Motor neuron (in vitro differentiated cells): ENCODE data around the gene SCNM1. TPM values are rescaled to one million over a fixed set of nuclear protein-coding genes. Genes with fewer than 3 reads are reported as not detected.
"Not testable (repeated sequence)": the region's sequence is repeated elsewhere in the genome, so short reads cannot be mapped to it uniquely, and the experiment has no call there.

Experiments
- ATAC-seq, 8 experiments: fragments of 200-7000 bp; cut with Tn5 transposase; replicated peaks in 6 of 8; 2 replicates each; pipeline ENCODE4 v1.8.0; 2021; ENCODE audit warnings: mild to moderate bottlenecking in 8 of 8, moderate library complexity in 8 of 8
- H3K27ac ChIP-seq, 2 donors: fragments of 250-450 bp; sonication (Bioruptor Pico); 2 replicates each; pipeline ENCODE4 v1.9.0; 2021; ENCODE audit warnings: antibody characterized with exemption in 2 of 2, mild to moderate bottlenecking in 2 of 2, moderate library complexity in 1 of 2
- H3K4me1 ChIP-seq, 2 donors: fragments of 250-450 bp; sonication (Bioruptor Pico); replicated peaks in 1 of 2; 2 replicates each; pipeline ENCODE4 v1.6.1; 2021; ENCODE audit warnings: antibody characterized with exemption in 2 of 2, mild to moderate bottlenecking in 2 of 2, moderate library complexity in 1 of 2
- H3K4me3 ChIP-seq, 5 donors: fragments of 250-450 bp; sonication (Bioruptor Pico); 2 replicates each; pipeline ENCODE4 v1.9.0; 2021; ENCODE audit warnings: antibody characterized with exemption in 5 of 5, mild to moderate bottlenecking in 5 of 5, moderate library complexity in 4 of 5
- WGBS, 10 experiments: fragments of 450-650 bp; shearing (Covaris generic); methylation state at CpG; one replicate each; pipeline ENCODE4 v1.0.0; 2022; 5-methylcytosine and 5-hydroxymethylcytosine counted together
- in situ Hi-C, 9 experiments: fragments of 400-800 bp; cut with MboI; loops; one replicate each; pipeline ENCODE4 v1.15.0; 2021; ENCODE audit warnings: low sequenced_read_pairs in 9 of 9, low pct_unique_long_range_greater_than_20kb in 2 of 9; ENCODE audit not compliant: unreplicated experiment in 9 of 9
- total RNA-seq, 8 experiments: library from RNA; unstranded; fragments of 300-600 nt; gene quantifications; 2 replicates each; pipeline versions ENCODE4 v1.2.3 to v1.2.4, GENCODE V29; 2022

The SCNM1 gene
- total RNA-seq, 8 experiments from 2014 or later = 41.0 to 115 (median 77.1) TPM

DNA sequence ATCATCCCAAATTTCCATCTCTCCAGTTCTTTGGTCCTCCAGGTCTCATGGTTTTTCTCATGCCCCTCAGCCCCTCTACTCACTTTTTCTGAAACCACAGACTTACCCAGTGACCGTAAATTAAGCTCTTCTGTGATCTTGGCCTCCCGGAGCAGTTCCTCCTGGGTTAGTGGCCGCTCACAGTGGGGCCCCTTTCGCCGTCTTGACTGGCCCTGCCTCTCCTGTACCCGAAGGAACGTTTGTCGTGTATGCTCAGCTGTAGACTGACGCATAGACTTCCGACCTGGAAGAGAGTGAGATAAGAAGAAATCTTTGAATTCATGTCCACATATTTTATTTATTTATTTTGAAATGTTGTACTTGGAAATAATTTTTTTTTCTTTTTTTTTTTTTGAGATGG lies 18.3 kb downstream of the SCNM1 start:
- H3K27ac ChIP-seq = no peak overlapping the region
- H3K4me3 ChIP-seq = no peak overlapping the region
- ATAC-seq = no peak
- in situ Hi-C loops = no loop called here
- 89 to 100% (median 98%) methylated on average over 1 to 10 of the region's 10 CpGs for WGBS, 10 experiments
- peaks cover 10% of the 10 kb centered on the region in 2 donors for H3K4me1 ChIP-seq

DNA sequence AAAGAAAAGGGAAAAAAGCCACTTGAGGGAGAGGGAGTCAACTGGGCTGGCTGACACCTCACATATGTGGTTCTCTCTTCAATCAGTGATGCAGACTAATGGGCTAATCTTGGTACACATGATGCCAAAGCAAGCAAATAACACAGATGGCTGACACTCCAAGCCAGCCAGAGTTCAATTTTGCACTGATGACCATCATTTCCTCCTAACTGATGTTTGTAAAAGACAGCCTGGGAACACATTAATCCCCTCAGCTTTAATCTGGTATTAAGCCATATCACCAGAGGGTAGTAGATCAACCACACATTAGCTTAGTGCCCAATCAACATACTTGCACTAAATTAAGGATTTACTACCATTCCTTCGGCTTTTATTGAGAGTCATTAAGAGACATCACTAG lies 21.3 kb downstream of the SCNM1 start:
- ATAC-seq = no peak
- H3K27ac ChIP-seq = no peak overlapping the region
- WGBS, 10 experiments = 46 to 100% (median 100%) methylated on average over 1 of the region's 1 CpG; no CpG with 5 or more reads in 3 of the 10 experiments
- H3K4me1 ChIP-seq = peaks cover 10 to 12% of the 10 kb centered on the region in 2 donors
- in situ Hi-C loops = no loop called here
- H3K4me3 ChIP-seq = no peak overlapping the region

DNA sequence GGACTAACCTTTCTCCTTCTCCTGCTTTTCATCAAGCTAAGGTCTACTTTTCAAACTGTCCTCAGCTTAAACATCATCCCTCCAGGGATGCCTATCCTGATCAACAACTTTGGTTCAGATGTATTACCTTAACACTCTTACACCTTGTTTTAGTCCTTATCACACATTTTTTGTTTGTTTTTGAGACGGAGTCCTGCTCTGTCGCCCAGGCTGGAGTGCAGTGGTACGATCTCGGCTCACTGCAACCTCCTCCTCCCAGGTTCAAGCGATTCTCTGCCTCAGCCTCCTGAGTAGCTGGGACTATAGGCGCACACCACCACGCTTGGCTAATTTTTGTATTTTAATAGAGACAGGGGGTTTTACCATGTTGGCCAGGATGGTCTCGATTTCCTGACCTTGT lies 22.7 kb downstream of the SCNM1 start:
- Histone ChIP-seq H3K4me3 (peak overlapping the region; percentile 71 to 97 (median 89)), H3K27ac (peak overlapping the region in 1 of 2 donors; percentile 4), H3K4me1 (peaks cover 10 to 12% of the 10 kb centered on the region in 2 donors)
- ATAC-seq, in situ Hi-C loops: not testable (repeated sequence)
- WGBS, 10 experiments = 43 to 95% (median 57%) methylated on average over 1 to 8 of the region's 8 CpGs

DNA sequence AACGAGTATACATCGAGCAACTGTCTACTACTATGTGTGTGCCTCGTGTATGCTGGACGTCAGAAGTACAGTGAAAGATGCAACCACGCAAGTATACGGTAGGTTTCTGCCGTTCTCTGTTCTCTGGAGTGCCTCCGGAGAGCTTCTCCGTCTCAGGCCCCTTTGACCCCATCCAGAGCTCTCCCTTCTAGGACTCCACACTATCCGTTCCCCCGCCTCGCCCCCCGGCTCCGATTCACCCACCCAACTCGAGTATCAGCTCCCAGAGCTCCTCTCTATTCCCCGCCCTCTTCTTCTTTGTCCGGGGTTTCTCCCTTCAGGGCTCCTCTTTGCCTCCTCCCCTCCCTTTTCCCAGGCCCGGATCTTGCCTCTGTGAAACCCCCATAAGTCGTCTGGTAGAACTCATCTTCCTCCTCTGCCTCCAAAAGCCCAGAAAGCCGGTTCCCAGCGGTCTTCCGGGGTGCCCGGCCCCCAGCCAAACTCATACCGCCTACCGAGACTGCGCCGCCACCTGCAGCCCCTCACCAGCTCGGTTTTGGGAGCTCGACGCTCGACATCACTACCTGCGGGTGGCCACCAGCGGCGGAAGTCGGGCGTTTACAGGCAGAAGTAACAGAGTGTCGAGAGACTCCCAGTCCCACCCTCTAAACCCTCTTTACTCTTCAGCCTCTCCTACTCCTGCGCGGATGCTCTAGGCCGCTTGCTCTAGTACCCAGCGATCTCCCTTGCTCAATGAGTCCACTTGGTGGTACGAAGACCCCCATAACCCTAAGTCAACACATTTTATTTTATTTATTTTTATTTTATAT lies 23.9 kb downstream of the SCNM1 start, which contains the start of gene VPS72:
TSS of gene VPS72 (minus strand) at position 561 of the 809 bp plus-strand sequence. CDS start at position 485, 76 bp downstream.
- Histone ChIP-seq H3K27ac (peak within 1 kb of the TSS; percentile 85 to 90), H3K4me1 (peaks cover 10 to 12% of the 10 kb centered on the region in 2 donors), H3K4me3 (peak within 1 kb of the TSS; percentile 71 to 97 (median 89))
- in situ Hi-C loops = no loop called here
- ATAC-seq = peak; percentile 88 to 98 (median 96)
- 0 to 11% (median 1%) methylated on average over 1 to 34 of the region's 42 CpGs; no CpG with 5 or more reads in 1 of the 10 experiments for WGBS, 10 experiments

DNA sequence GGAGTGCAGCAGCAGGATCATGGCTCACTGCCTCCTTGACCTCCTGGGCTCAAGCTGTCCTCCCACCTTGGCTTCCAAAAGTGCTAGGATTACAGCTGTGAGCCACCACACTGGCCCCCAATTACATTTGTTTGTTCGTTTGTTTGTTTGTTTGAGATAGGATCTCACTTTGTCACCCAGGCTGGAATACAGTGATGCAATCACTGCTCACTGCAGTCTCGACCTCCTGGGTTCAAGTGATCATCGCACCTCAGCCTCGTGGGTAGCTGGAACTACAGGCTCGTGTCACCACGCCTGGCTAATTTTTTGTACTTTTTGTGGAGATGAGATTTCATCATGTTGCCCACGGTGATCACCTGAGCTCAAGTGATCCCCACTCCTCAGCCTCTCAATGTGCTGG lies 26.1 kb downstream of the SCNM1 start:
- no peak overlapping the region for H3K27ac ChIP-seq
- in situ Hi-C loops = no loop called here
- peaks cover 10 to 12% of the 10 kb centered on the region in 2 donors for H3K4me1 ChIP-seq
- no peak for ATAC-seq
- 69 to 100% (median 76%) methylated on average over 2 to 5 of the region's 7 CpGs; no CpG with 5 or more reads in 5 of the 10 experiments for WGBS, 10 experiments
- H3K4me3 ChIP-seq = no peak overlapping the region

DNA sequence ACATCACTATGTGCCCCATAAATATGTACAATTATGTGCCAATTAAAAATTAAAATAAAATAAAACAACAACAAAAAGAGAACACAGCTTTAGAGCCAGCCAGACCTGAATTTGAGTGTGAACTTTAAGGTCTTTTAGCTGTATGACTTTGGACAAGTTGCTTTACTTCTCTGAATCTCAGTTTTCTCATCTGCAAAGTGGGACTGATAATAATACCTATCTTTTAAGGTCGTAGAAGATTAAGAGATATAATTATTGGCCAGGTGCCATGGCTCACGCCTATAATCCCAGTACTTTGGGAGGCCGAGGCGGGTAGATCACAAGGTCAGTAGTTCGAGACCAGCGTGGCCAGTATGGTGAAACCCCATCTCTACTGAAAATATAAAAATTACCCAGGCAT lies 27.4 kb downstream of the SCNM1 start:
- Histone ChIP-seq H3K4me1 (peaks cover 11% of the 10 kb centered on the region in 2 donors), H3K4me3 (no peak overlapping the region), H3K27ac (no peak overlapping the region)
- in situ Hi-C loops = no loop called here
- ATAC-seq = no peak
- WGBS, 10 experiments = 62 to 97% (median 78%) methylated on average over 1 to 6 of the region's 6 CpGs; no CpG with 5 or more reads in 3 of the 10 experiments

DNA sequence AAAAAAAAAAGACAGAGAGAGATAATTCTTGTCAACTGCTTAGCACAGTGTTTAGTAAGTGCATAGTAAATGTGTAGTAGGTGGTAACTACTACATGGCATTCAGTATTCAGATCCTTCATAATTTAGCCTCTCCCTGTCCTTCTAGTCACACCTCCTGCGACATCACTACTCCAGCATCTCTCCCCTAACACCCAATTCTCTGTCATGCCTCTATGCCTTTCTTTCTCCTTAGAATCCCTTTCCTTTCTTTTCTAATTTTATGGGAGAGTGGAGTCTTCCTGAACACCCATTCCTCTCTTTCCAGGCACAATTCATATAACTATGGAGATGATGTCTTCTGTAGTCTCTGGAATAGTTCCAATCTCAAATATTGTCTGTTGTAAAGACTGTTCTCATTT lies 27.9 kb downstream of the SCNM1 start:
- no peak for ATAC-seq
- H3K4me3 ChIP-seq = no peak overlapping the region
- no peak overlapping the region for H3K27ac ChIP-seq
- 13 to 100% (median 75%) methylated on average over 1 of the region's 1 CpG; no CpG with 5 or more reads in 3 of the 10 experiments for WGBS, 10 experiments
- in situ Hi-C loops = no loop called here
- peaks cover 5% of the 10 kb centered on the region in 2 donors for H3K4me1 ChIP-seq

DNA sequence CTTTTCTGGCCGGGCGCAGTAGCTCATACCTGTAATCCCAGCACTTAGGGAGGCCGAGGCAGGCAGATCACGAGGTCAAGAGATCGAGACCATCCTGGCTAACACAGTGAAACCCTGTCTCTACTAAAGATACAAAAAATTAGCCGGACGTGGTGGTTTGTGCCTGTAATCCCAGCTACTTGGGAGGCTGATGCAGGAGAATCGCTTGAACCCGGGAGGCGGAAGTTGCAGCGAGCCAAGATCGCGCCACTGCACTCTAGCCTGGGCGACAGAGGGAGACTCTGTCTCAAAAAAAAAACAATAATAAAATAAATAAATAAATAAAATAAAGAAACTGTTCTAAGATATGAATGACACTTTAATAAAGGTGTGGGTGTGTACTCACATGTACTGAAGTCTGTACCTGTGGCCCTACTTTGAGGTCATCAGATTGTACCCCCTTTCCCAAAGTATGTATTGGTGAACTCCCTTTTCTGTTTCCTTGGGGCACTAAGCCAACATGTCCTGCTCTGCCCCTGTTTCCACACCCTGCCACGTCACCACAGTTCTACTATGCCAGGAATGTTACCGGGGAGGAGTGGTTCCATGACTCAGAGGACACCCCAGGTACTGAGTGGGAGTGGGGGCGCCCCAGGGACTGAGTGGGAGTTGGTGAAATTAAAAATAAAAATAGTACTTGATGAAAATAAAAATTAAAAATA lies 29.1 kb downstream of the SCNM1 start:
- in situ Hi-C loops, H3K4me1 ChIP-seq, H3K4me3 ChIP-seq, H3K27ac ChIP-seq: not testable (repeated sequence)
- 55 to 92% (median 78%) methylated on average over 8 to 17 of the region's 17 CpGs; no CpG with 5 or more reads in 2 of the 10 experiments for WGBS, 10 experiments
- peak in 3 of 8 experiments; percentile 15 to 34 (median 20) for ATAC-seq

DNA sequence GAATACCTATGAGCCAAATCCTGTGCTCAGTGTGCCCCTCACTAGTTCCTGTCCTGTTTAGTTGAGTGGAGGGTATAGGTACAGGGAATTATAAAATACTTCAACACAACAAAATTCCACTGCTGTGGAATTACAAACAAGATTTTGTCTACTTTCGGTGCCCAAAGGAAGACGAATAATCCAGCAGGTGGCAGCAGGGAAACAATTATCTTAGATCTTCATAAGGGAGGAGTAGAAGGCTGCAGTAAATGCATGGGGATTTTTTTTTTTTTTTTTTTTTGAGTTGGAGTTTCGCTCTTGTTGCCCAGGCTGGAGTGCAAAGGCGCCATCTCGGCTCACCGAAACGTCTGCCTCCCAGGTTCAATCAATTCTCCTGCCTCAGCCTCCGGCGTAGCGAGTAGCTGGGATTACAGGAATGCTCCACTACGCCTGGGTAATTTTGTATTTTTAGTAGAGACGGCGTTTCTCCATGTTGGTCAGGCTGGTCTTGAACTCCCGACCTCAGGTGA lies 30.4 kb downstream of the SCNM1 start:
- peak in 7 of 8 experiments; percentile 10 to 60 (median 13) for ATAC-seq
- 5 to 54% (median 44%) methylated on average over 4 to 12 of the region's 14 CpGs; no CpG with 5 or more reads in 3 of the 10 experiments for WGBS, 10 experiments
- in situ Hi-C loops = no loop called here
- no peak overlapping the region for H3K4me3 ChIP-seq
- H3K27ac ChIP-seq = no peak overlapping the region
- H3K4me1 ChIP-seq = peaks cover 13 to 14% of the 10 kb centered on the region in 2 donors

DNA sequence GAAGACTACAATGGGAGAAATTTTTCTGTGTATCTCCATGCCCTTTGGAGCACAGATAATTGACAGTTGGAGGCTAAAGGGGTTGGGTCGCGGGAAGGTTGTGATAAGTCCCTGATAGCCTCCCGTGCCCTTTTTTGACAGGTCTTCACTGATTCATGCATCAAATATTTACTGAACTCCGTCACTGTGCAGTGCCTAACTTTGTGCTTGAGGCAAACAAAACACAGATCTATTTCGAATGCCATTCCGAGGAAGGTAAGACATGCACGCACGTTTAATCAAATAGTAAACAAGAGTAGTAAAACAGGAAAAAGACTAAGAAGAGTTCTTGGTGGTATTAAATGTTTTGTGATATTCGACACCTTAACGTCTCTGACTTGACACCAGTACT lies 31.9 kb downstream of the SCNM1 start:
- H3K4me3 ChIP-seq = peak overlapping the region; percentile 63 to 92 (median 76)
- H3K4me1 ChIP-seq = peaks cover 15 to 18% of the 10 kb centered on the region in 2 donors
- WGBS, 10 experiments = 2 to 51% (median 10%) methylated on average over 2 to 10 of the region's 10 CpGs; no CpG with 5 or more reads in 1 of the 10 experiments
- H3K27ac ChIP-seq = peak overlapping the region in 1 of 2 donors; percentile 34
- in situ Hi-C loops = no loop called here
- ATAC-seq = no peak

DNA sequence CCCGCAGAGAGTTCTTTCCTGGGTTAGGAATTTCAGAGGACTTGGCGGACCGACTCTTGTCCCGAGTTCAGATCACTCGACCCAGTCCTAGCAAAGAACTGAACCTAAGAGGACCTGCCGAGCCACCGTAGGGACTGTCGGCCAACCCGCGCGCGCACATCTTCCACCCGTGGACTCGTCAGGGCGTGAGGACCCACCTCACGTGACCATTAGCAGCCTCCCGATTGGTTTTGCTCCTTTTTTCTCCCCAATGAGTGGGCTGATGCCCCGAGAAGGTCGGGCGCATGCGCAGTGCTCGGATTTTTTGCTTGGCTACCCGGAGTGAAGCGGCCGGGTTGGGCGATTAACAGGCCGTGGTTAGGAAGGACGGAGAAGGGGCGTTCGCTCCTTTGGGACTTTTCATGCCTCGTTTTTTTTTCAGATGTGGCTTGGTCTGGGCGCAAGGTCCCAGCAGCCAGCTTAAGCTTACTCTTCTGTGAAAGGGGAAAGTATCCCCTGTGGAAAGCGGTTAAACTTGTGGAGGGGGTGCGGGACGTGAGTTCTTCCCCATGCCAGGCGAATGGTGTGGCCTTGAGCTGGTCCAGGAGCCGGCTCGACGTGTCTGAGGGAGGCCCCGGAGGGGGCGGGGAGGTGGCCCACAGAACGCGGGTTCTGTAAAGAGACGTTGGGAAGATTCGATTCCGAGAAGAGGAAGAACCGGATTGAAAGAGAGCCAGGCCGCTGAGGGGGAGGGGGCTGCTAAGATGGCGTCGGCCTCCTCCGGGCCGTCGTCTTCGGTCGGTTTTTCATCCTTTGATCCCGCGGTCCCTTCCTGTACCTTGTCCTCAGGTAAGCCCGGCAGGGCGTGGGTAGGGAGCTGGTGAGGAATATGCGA lies 32.5 kb downstream of the SCNM1 start, which contains the start of gene PIP5K1A:
TSS of gene PIP5K1A (plus strand) at position 299 of the 874 bp plus-strand sequence. CDS start at position 744, 445 bp downstream.
- WGBS, 10 experiments = 0 to 5% (median 2%) methylated on average over 2 to 41 of the region's 60 CpGs; no CpG with 5 or more reads in 2 of the 10 experiments
- H3K27ac ChIP-seq = peak within 1 kb of the TSS; percentile 83 to 92
- ATAC-seq = peak; percentile 61 to 97 (median 94)
- H3K4me1 ChIP-seq = peaks cover 15 to 18% of the 10 kb centered on the region in 2 donors
- H3K4me3 ChIP-seq = peak within 1 kb of the TSS; percentile 63 to 92 (median 76)
- in situ Hi-C loops = no loop called here
